B cell (primary cell): ENCODE results near the gene ZP3. TPM values are rescaled to one million over a fixed set of nuclear protein-coding genes. Genes with fewer than 3 reads are reported as not detected.

Experiments used
- ATAC-seq: fragments of 200-7000 bp; cut with Tn5 transposase; one replicate; pipeline ENCODE4 v1.10.0; 2021; ENCODE audit warnings: low read depth, mild to moderate bottlenecking, moderate number of reproducible peaks, moderate library complexity
- CTCF ChIA-PET: fragments of 350-600 bp; sonication (Branson Sonifier 250); formaldehyde crosslinking; loops from one replicate; lab custom pipeline; 2021; ENCODE audit warnings: antibody characterized with exemption, inconsistent platforms; lab: Charles Lee
- POLR2A ChIA-PET: fragments of 350-600 bp; sonication (Branson Sonifier 250); formaldehyde crosslinking; loops from one replicate; lab custom pipeline; 2021; ENCODE audit warnings: antibody characterized with exemption; lab: Charles Lee
- DNase-seq: peaks from one replicate; pipeline ENCODE4 v3.0.0; 2013
- H2AFZ ChIP-seq: 2 replicates; pipeline ENCODE4 v1.6.1; 2012; ENCODE audit warnings: mild to moderate bottlenecking, low read depth, low read length; ENCODE audit not compliant: insufficient read depth, poor library complexity, severe bottlenecking
- H3K27ac ChIP-seq, 2 donors: 1 replicate in 1 of 2; 2 replicates in 1 of 2; pipeline ENCODE4 v1.5.1; 2012 to 2013; ENCODE audit warnings: low read length in 2 of 2, mild to moderate bottlenecking in 2 of 2, moderate library complexity in 1 of 2
- H3K27me3 ChIP-seq, 4 experiments: fragments of 200-600 bp in 1 of 4; sonication (generic) in 1 of 4; replicated peaks in 1 of 4; 1 replicate in 2 of 4; 2 replicates in 2 of 4; pipeline versions ENCODE4 v1.6.1 to v1.7.0; 2013 to 2016; ENCODE audit warnings: low read length in 3 of 4, mild to moderate bottlenecking in 2 of 4, mixed read lengths in 1 of 4, moderate library complexity in 1 of 4; ENCODE audit not compliant: insufficient read depth in 4 of 4, control insufficient read depth in 3 of 4; ENCODE audit errors: control extremely low read depth in 1 of 4
- H3K36me3 ChIP-seq, 2 experiments: replicated peaks in 1 of 2; 1 replicate in 1 of 2; 2 replicates in 1 of 2; pipeline versions ENCODE4 v1.6.1 to v1.7.1; 2013; ENCODE audit warnings: low read length in 1 of 2; ENCODE audit not compliant: insufficient read depth in 2 of 2, control insufficient read depth in 1 of 2; ENCODE audit errors: control extremely low read depth in 1 of 2, extremely low read depth in 1 of 2
- H3K4me1 ChIP-seq, 2 donors: fragments of 200-600 bp in 1 of 2; sonication (generic) in 1 of 2; 1 replicate in 1 of 2; 2 replicates in 1 of 2; pipeline versions ENCODE4 v1.5.1 to v1.6.1; 2013 to 2017; ENCODE audit warnings: low read length in 2 of 2; ENCODE audit not compliant: control insufficient read depth in 2 of 2, insufficient read depth in 2 of 2
- H3K4me2 ChIP-seq: replicated peaks from 2 replicates; pipeline ENCODE3; 2012; ENCODE audit warnings: mild to moderate bottlenecking, low read depth, low read length; ENCODE audit not compliant: poor library complexity, severe bottlenecking
- H3K4me3 ChIP-seq, 5 experiments: fragments of 200-600 bp in 1 of 5; sonication (generic) in 1 of 5; 1 replicate in 3 of 5; 2 replicates in 2 of 5; pipeline versions ENCODE4 v1.5.1 to v1.7.0; 2011 to 2016; ENCODE audit warnings: low read length in 4 of 5, mild to moderate bottlenecking in 4 of 5, low read depth in 2 of 5, control low read depth in 1 of 5, moderate library complexity in 1 of 5; ENCODE audit not compliant: insufficient read depth in 1 of 5; ENCODE audit errors: control extremely low read depth in 1 of 5, extremely low read depth in 1 of 5
- H3K79me2 ChIP-seq: fragments of 200-600 bp; sonication (generic); one replicate; pipeline ENCODE4 v1.6.0; 2016; ENCODE audit warnings: low read length; ENCODE audit not compliant: control insufficient read depth, insufficient read depth
- H3K9ac ChIP-seq: fragments of 200-600 bp; sonication (generic); 2 replicates; pipeline ENCODE4 v1.6.1; 2017; ENCODE audit warnings: mild to moderate bottlenecking, low read length, moderate library complexity
- H3K9me3 ChIP-seq, 3 donors: one replicate each; pipeline versions ENCODE4 v1.6.1 to v1.7.1; 2013; ENCODE audit warnings: low read length in 2 of 3; ENCODE audit not compliant: control insufficient read depth in 2 of 3, insufficient read depth in 1 of 3; ENCODE audit errors: control extremely low read depth in 1 of 3
- H4K20me1 ChIP-seq: 2 replicates; pipeline ENCODE4 v1.6.0; 2012; ENCODE audit warnings: mild to moderate bottlenecking, low read length; ENCODE audit not compliant: insufficient read depth, control insufficient read depth, poor library complexity, severe bottlenecking
- H3K27ac Mint-ChIP-seq: one replicate; pipeline ENCODE4 v1.8.0; 2021; ENCODE audit warnings: mixed read lengths
- H3K27me3 Mint-ChIP-seq: one replicate; pipeline ENCODE4 v1.8.0; 2021; ENCODE audit warnings: mixed read lengths
- H3K4me1 Mint-ChIP-seq: one replicate; pipeline ENCODE4 v1.8.0; 2021; ENCODE audit warnings: mixed read lengths
- H3K4me3 Mint-ChIP-seq: one replicate; pipeline ENCODE4 v1.8.0; 2021; ENCODE audit warnings: mixed read lengths
- H3K9me3 Mint-ChIP-seq: one replicate; pipeline ENCODE4 v1.8.0; 2022; ENCODE audit warnings: mixed read lengths; ENCODE audit not compliant: insufficient read depth
- CTCF ChIP-seq: fragments of 200-600 bp; IDR thresholded peaks from one replicate; pipeline ENCODE4 v1.8.0; 2022; ENCODE audit warnings: antibody characterized with exemption, mild to moderate bottlenecking
- EZH2 ChIP-seq: IDR thresholded peaks from 2 replicates; pipeline ENCODE4 v1.6.1; 2012; ENCODE audit warnings: borderline replicate concordance, low read depth, mild to moderate bottlenecking, moderate library complexity, low read length; ENCODE audit not compliant: insufficient read depth, poor library complexity, severe bottlenecking
- WGBS: methylation state at CpG from one replicate; pipeline ENCODE4 v1.1.5; 2013; ENCODE audit warnings: missing lambda C conversion rate; ENCODE audit not compliant: insufficient coverage; 5-methylcytosine and 5-hydroxymethylcytosine counted together
- intact Hi-C: fragments of 100-400 bp; cut with micrococcal nuclease; formaldehyde crosslinking; loops from one replicate; pipeline ENCODE4 v1.10.0; 2022
- polyA plus RNA-seq: library from polyadenylated mRNA; depleted of rRNA; stranded (reverse); fragments of >200 nt; gene quantifications from 2 replicates; pipeline ENCODE4 v1.2.3, GENCODE V29; 2012
- total RNA-seq, 2 donors: library from RNA; stranded (reverse); fragments of 120-200 nt in 1 of 2; gene quantifications; 1 replicate in 1 of 2; 2 replicates in 1 of 2; pipeline versions ENCODE4 v1.2.3 to v1.2.4, GENCODE V29; 2013 to 2022

Gene ZP3
- total and polyA plus RNA-seq, 2 donors (not counting 1 experiment from before 2014, with no cell fraction given), result 0.64 to 4.4 TPM

DNA sequence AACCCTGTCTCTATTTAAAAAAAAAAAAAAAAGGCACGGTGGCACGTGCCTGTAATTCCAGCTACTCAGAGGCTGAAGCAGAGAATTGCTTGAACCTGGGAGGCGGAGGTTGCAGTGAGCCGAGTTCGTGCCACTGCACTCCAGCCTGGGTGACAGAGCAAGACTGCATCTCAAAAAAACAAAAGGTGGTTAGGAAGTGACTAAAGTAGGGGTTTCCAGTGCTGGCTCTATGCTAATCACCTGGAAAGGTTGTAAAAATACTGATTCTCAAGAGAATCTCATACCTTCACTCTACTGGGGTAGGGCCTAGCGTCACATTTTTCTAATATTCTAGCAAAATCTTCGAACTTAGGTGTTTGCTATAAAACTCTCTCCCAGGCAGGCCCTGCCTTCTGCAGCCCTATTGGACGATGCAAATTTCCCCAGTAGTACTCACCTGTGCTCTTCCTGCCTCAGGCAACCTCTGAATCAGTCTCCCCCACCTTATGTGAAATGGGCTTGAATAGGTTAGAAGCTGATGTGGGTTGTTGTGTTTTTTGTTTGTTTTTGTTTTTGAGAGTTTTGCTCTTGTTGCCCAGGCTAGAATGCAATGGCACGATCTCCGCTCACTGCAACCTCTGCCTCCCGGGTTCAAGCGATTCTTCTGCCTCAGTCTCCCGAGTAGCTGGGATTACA, 3.5 kb downstream of the ZP3 start:
- Mint-ChIP-seq H3K9me3 (no peaks in the 10 kb centered on the region), H3K27ac (no peak overlapping the region), H3K4me3 (no peak overlapping the region), H3K27me3 (peaks cover 3% of the 10 kb centered on the region), H3K4me1 (no peaks in the 10 kb centered on the region)
- no peak overlapping the region for H2AFZ ChIP-seq
- no peaks in the 10 kb centered on the region for H3K79me2 ChIP-seq
- POLR2A ChIA-PET, result interaction anchor here (0.8 kb wide), 1 partner anchor 766 kb away, joined by 4 read pairs; no protein-coding TSS in a partner anchor
- H3K4me1 ChIP-seq, result no peaks in the 10 kb centered on the region
- 95% methylated on average over 4 of the region's 13 CpGs for WGBS
- no peak for TF ChIP-seq CTCF
- no peak for TF ChIP-seq EZH2
- no peak overlapping the region for H3K4me3 ChIP-seq
- H3K9me3 ChIP-seq, result no peaks in the 10 kb centered on the region
- H3K9ac ChIP-seq, result no peak overlapping the region
- H3K36me3 ChIP-seq, result no peaks in the 10 kb centered on the region
- CTCF ChIA-PET, result no interaction called here
- H4K20me1 ChIP-seq, result no peaks in the 10 kb centered on the region
- no peak overlapping the region for H3K27ac ChIP-seq
- no peaks in the 10 kb centered on the region for H3K27me3 ChIP-seq
- H3K4me2 ChIP-seq, result no peak overlapping the region
- DNase-seq (no peak), ATAC-seq (no peak)
- intact Hi-C loops, result no loop called here
